Stimulated activated CD8-positive, alpha-beta memory T cell treated with anti-CD3 and anti-CD28 coated beads, Interleukin-2, amount 100 ng/mL, for 48 hours (primary cell): ENCODE data around the gene CTNS.

ENCODE experiments used
- DNase-seq, 2 donors: peaks; one replicate each; pipeline ENCODE4 v3.0.0-alpha.2; 2020; ENCODE audit warnings: low read depth in 2 of 2

CTNS gene

DNA sequence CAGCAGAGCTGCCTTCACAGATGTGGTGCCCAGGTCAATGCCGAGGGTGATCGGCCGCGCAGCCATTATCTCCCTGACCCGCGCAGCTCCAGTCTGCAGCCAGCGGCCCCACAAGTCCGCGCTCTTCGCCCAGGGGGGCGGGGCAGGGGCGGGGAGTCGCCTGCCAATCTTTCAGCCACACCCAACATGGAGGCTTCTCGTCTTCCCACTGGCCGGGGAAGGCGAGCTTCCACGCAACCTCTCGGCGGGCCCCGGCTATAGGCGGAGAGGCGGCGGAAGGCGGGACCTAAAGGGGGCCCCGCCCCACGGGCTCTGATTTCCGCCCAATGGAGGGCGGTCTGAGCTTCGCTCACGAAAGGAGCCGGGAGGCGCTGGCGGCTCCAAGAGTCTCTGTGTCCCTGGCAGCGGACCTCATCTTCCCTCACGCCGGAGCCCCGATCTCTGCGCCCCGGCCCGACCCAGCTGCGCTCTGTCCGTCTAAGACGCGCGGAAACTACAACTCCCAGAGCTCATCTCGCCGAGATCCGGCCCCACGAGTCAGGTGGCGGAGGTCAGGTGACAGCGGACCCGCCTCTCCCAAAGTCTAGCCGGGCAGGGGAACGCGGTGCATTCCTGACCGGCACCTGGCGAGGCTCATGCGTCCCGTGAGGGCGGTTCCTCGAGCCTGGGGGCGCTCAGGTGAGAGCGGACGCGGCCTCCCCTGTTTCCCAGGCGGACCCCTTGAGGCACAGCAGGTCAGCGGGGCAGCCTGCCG, at the start of gene CTNS, which contains the start of gene SHPK:
TSS of gene CTNS (plus strand) at position 607 of the 754 bp plus-strand sequence. CDS start 3,447 bp downstream, outside the sequence.
TSS of gene SHPK (minus strand) at position 97 of the 754 bp plus-strand sequence. CDS start at position 66, 31 bp downstream.
- peak; percentile 93 for DNase-seq

DNA sequence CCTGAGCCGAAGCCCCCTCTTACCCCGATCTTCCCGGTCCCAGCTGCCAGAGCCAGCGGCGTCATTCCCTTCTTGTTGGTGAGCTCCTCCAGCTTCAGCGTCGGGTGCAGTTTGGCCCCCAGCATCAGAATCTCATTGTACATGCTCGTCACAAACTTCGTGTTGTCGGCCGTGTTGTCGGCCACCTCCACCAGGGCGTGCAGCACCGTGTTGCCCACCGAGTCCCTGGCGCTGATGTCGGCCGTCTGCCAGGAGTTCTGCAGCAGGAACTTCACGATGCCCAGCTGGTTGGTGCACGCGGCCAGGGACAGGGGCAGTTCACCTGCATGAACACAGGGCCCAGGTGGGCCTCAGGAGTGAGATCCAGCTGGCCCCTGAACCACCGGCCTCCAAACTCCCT, 46.8 kb upstream of the CTNS start:
- no peak for DNase-seq

DNA sequence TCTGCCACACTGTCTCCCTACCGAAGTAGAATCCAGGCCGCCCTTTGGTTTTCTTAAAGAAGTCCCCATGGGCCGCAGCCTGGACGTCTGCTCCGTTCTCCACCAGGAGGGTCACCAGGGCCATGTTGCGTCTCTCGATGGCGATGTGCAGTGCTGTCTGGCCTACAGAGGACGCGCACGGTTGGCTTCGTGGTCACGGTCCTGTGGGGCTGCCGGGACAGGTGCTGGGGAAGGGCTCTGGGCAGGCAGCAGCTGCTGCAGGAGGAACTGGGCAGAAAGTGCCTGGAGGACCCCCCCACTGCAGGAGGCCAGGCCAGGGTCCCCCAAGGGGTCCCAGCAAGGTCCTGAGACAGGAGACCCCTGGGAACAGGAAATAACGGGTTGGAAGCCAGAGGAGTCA, 46.3 kb upstream of the CTNS start:
- DNase-seq = no peak

DNA sequence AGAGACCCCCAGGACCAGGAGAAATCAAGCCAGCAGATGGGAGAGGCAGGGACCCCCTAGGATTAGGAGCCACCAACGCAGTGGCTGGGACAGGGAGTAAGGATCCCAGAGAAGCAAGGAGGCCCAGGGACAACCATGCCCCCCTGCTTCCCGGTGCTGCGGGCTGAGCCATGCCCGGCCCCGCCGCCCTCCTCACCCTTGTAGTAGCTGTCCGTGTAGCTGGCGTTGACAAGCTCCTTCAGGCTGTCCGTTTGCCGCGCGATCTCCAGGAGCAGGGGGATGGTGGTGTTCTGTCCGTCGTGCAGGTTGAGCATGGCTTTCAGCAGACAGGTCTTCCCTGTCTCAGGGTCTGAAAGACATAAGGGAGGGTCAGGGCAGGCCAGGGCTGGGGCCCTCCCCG, 45.8 kb upstream of the CTNS start:
- no peak for DNase-seq

DNA sequence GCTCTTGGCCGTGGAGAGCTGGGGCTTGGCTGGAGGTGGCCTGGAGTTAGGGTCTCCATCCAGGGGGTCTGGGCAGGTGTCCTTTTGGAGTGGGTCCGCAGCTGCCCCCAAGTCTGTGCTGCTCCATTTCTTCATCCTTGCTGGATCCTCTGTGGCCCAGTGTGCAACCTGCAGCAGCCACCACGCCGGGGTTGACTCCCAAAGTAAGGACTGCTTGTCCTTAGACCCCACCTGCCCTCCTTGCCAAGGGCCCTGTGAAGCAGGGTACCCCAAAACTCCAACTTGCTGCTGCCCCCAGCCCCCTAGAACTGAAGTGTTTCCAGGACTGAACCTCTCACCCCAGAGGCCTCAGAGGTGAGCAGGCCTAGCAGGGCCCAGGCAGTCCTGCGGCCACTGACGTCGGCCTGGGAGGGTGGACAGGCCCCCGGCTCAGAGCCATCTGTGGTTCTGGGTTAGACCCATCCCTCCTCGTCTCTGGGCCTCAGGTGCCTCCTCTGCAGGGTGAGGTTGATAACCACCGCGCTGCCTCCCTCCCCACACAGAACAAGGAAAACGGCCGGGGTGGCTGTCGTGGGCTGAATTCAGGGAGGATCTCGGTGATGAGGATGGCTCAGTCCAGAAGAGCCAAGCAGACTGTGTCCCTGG, 44.2 kb upstream of the CTNS start:
- no peak for DNase-seq

DNA sequence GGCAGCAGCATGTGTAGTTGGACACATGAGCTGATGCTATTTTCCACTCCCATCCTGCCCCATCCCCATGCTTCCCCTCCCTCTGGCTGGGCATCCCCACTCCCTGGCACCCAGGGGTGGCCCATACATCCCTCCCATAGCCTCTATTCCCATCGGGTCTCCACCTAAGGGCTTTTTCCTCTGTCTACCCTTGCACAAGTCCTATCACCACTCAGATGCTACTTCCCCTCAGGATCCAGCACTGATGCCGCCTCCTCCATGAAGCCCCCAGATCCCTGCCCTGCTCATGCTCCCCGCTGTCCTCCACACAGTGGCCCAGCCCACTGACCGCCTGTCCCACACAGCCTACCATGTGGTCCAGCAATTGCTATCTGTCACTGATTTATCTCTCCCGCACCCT, 43.2 kb upstream of the CTNS start:
- DNase-seq = no peak

DNA sequence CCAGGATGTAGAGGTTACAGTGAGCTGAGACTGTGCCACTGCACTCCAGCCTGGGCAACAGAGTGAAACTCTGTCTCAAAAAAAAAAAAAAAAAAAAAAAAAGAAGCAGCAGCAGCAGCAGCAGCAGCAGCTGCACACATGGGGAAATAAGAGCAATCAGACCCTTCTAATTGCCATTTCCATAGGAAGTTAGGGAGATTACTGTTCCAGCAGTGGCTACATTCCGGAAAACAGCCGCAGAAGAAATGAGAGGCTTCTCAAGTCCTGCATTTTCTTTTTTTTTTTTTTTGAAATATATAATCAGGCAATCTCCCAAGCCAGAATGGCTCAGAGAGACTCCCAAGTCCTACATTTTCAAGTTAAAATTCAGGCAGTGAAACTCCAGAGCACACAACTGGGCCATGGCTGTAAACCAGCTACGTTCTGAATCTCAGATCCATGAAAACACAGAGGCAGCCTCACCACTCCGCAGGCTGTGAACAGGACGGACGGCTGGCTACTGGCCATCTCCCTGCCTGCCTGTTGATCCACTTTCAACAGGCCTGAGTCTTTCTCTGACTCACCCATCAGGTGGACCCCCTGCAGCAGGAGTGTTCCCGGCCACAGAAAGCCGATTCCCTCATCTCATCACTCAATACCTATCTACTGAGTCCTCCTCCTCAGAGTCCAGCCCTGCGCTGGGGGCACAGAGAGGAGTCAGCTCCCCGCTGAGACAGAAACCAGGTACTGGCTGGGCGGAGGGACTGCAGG, 42.3 kb upstream of the CTNS start:
- DNase-seq = no peak

DNA sequence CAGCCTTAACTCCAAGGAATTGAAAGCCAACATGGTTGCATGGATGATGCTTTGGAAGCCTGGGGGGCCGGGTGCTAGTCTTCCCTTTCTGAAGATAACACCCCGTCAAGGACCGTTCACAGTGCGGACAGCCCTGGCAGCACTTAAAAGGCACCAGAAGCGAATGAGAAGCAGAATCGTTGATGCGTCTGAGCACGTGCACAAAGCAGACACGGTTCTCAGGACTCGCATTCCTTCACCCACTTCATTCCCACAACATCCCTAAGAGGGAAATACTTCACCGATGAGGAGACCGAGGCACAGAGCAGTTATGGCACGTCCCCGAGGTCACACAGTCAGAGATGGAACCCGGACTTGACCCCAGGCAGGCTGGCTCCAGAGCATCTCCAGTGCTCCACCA, 41.6 kb upstream of the CTNS start:
- no peak for DNase-seq

DNA sequence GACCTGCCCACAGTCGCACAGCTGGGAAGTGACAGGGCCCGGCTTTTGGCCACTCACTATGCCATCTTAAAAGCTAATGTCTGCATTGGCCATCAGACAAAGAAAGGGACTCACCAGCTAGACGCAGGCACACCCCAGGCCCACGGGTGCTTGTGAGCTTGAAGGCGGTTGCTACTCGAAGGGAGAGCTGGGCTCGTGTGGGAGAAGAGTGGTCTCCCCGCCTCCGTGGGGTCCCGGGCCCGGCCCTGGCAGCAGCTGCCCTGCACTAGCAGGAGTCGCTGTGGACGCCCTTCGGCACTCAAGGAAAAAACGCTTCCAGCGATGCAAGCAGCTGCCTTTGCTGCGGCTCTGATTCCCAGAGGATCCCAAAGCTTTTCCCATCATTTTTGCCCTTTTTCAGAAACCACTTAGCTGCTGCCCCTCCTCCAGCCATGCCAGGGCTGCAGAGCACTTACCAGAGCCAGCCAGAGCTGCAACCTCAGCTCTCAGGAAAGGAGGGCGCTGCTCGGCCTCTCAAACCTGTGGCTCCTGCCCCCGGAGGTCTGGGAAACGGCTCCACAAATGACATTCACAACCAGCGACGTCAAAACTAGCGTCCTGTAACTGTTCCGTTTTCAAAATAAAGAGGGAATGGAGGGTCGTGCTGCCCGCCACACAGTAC, 39.6 kb upstream of the CTNS start:
- no peak for DNase-seq

DNA sequence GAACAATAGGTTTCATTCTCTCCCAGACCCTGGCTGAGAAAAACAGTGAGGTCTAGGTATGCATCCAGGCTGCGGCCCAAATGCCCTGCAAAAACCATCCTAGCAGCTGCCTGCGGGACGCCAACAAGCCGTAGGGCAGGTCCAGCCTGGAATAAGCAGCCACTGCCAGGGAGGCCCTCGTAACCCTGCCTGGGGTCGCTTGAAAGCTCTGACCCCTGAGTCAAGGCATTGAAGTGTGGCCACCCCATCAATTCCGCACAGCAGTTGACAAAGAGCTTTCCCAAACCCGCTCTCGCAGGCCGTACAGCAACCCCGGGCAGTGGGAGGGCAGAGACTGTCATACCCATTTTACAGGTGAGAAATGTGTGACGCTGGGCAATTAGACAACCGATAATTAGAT, 38.5 kb upstream of the CTNS start:
- DNase-seq = no peak

DNA sequence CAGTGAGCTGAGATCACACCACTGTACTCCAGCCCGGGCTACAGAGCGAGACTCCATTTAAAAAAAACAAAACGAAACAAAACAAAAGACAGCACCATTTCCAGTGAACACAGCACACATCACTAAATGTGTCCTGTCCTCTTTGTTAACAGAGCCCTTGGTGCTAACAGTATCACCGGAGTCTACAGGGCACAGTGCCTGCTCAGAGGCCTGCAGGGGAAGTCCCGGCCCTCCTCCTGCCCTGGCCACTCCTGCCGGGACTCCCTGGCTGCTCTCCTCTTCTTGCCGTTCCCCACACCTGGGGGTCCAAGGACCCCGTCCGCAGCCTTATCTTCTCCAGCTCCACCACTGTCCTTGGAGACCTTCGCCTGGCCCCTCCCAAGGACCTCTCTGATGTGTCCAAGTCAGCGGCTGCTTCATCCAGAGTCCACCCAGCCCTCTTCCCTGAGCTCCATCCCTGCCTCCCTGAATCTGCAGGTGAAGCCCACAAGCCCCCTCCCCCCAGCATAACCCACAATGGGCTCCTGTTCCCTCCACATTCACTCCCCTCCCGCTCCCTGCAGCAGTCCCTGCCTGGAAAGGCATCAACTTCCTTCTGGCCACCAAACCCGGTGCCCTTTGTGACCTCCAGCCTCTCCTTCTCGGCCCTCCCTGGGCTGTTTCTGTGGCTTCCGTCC, 35.9 kb upstream of the CTNS start:
- no peak for DNase-seq

DNA sequence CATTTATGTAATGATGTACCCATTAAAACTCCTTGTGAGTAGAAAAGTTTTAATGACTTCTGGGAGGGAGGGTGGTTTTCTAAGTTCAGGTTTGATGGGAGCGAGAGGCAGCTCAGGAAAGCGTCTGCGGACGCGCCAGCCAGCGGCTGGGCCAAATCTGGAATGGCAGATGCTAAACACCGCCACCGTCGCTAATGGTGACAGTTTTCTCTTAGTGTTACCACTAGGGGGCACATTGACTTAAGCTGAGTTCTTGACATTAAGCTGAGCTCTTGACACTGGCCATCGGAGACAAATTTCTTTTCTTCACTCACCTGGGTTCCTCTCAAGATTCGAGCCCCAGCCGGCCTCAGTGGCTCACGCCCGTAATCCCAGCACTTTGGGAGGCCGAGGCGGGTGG, 34.1 kb upstream of the CTNS start:
- no peak for DNase-seq

DNA sequence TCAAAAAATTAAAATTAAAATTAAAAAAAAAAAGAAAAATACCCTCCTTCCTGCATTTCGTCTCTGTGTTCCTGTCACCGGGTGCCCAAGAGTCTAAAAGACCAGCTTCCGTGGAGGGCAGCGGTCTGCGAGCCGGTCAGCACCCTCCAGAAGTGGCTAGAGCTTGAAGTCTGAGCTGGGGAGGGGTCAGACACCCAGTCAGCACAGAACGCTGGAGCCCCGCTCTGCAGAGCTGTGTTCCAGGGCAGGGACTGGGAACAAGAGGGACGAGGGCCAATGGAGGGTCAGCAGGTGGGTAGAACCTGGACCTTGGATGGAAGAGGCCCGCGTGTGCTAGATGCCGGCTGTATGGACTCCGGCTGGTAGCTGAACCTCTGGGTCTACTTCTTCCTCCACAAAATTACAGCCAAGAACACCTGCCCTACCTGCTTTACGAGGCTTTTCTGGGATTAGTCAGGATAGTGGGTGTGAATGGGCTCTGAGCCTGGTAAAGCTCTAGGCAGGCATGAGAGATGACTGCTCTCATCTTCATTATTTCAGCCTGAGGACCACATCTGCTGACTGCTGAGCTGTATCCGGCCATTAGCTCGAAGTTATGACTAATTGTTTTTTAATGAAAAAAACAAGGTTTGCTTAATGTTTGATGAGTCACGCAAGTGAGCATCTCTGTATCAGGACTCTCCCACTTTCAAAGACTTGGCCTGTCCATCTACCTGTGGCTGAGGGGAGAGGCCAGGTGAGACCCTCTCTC, 33.3 kb upstream of the CTNS start:
- no peak for DNase-seq

DNA sequence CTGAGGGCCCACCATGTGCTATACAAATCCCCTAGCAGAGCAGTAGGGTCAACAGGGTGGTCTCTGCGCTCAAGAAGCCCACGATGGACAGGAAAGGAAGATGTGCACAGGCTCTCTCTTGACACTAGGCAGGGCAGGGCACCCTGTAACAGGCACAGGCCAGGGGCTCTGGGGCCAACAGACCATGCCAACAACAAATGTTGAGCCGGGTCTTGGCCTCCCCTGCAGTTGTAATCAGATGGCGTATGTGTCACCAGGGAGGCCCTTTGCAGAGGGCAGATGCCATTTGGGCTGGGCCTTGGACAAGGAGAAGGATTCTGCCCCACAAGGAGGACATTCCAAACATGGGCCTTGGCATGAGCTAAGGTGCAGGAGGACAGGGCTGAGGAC, 32.7 kb upstream of the CTNS start:
- DNase-seq = no peak

DNA sequence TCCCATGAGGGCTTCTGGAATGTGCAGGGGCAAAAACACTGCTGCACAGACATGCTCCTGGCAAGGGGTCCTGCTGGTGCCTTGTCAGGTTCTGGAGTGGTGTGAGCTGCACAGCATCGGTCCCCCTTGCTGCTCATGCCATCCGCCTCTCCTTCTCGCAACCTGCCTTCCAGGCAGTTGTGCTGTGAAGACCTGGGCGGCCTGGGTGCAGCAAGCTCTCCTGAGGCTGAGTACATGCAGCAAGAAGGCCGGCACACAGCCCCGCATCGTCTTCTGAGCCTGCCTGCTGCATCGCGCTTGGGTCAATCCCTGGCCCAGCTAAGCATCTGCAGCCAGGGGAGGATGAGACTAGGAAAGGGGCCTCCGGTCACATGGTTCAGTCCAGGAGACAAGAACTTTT, 26.9 kb upstream of the CTNS start:
- DNase-seq = no peak

DNA sequence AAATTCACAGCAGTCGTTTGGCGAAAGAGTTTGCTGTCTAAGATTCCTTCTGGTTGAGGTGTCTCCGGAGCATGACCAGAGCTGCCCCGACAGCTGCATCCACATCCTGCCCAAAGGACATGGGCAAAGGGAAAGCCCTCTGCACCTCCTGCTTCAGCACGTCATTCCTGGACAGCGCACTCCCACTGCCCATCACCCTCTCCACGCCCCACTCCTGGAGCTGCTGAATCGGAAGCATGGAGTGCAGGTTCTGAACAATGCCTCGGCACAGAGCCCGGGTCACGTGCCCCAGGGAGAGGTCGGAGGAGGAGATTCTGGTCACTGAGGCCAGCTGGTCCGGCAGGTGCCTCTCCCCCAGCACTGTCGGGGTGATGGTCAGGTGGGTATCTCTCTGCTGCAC, 26.0 kb upstream of the CTNS start:
- no peak for DNase-seq

DNA sequence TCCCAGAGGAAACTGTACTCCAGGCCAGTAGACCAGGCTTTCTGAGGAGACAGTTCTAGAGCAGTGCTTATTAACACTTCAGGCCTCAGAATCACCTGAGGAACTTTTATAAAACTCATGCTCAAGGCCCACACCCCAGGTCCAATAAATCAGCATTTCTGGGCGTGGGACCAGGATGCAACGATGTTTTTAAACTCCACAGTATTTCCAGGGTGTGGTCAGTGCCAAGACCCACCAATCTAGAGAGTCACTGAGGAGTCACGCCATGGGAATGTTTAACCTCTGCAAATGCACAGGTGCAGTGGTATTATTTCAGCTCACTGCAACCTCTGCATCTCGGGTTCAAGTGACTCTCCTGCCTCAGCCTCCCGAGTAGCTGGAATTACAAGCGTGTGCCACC, 23.4 kb upstream of the CTNS start:
- no peak for DNase-seq

DNA sequence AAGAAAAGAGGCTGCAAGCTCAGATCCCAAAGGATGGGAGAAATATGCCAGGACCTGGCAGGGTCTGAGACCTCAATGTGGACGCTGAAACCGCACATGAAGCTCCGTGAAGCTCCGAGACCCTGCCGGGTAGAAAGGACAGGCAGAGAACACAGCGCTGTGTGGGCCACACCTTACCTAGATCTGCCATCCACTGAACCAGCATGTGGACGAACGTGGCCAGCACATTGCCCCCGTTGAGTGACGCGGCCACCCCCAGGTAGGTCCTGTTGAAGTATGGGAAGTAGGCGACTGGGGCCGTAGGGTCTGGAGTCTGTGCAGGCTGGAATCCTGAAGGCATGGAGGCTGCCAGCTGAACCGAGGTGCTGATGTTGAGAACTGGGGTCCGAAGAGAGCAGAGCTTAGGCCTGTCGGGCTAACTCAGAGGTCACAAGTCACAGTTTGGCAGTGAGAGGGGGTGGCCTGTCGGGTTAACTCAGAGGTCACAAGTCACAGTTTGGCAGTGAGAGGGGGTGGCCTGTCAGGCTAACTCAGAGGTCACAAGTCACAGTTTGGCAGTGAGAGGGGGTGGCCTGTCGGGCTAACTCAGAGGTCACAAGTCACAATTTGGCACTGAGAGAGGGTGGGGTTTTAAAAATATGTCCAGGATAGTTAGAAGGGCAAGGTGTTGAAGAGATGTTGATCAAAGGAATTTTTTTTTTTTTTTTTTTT, 21.2 kb upstream of the CTNS start:
- no peak for DNase-seq

DNA sequence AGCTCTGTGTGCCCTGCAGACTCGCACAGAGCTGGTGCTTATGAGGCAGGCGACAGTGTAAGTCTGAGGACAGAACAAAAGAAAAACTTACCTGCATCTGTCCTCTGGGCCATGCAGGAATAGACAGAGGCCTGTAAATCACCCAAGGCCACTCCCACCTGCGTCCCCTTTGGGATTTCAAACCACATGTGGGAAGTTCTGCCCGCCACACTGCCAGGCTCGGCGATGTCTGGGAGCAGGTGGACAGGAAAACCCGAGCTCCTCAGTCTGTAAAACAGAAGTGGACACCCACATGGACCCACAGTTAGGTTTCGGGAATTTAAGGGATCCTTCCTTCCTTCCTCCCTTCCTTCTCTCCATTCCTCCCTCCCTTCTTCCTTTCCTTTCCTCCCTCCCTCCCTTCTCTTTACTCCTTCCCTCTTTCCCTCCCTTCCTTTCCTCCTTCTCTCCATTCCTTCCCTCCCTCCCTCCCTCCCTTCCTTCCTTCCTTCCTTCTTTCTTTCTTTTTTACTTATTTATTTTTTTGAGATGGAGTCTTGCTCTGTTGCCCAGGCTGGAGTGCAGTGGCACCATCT, 15.3 kb upstream of the CTNS start:
- DNase-seq = no peak
